Stimulated activated CD8-positive, alpha-beta memory T cell treated with anti-CD3 and anti-CD28 coated beads, Interleukin-7, amount 100 ng/mL, for 4 hours (primary cell): Measurements from ENCODE around the gene PEX3.
"Not testable (repeated sequence)": the region's sequence is repeated elsewhere in the genome, so short reads cannot be mapped to it uniquely, and the experiment has no call there.

ENCODE experiments used
- DNase-seq, 2 donors: peaks; one replicate each; pipeline ENCODE4 v3.0.0-alpha.2; 2020; ENCODE audit warnings: low read depth in 2 of 2

Gene PEX3

GRCh38 chr6:143449082-143449713 lies 1.4 kb upstream of the PEX3 start:
- no peak for DNase-seq

- no peak for DNase-seq
These were observed 722 bp upstream of the PEX3 start for GRCh38 chr6:143449714-143450452.

GRCh38 chr6:143451531-143451930 lies 926 bp downstream of the PEX3 start:
- DNase-seq, result no peak

- DNase-seq, result no peak
These were observed 7.2 kb downstream of the PEX3 start for GRCh38 chr6:143457563-143458359.

GRCh38 chr6:143465546-143465945 lies 14.9 kb downstream of the PEX3 start:
- no peak for DNase-seq

- no peak for DNase-seq
These were observed 17.4 kb downstream of the PEX3 start for GRCh38 chr6:143468026-143468425.

- not testable (repeated sequence) for DNase-seq
These were observed 18.2 kb downstream of the PEX3 start for GRCh38 chr6:143468823-143469222.

- DNase-seq, result no peak
These were observed 21.2 kb downstream of the PEX3 start for GRCh38 chr6:143471822-143472221.

- no peak for DNase-seq
These were observed 25.9 kb downstream of the PEX3 start for GRCh38 chr6:143476545-143476944.

GRCh38 chr6:143478479-143479062 lies 28.0 kb downstream of the PEX3 start:
- DNase-seq, result no peak

- DNase-seq, result no peak
These were observed 32.0 kb downstream of the PEX3 start for GRCh38 chr6:143482593-143482992.

GRCh38 chr6:143485967-143486366 lies 35.4 kb downstream of the PEX3 start:
- no peak for DNase-seq

GRCh38 chr6:143486752-143487151 lies 36.1 kb downstream of the PEX3 start:
- DNase-seq, result no peak

- DNase-seq, result no peak
These were observed 39.6 kb downstream of the PEX3 start for GRCh38 chr6:143490244-143490643.

GRCh38 chr6:143490775-143491174 lies 40.2 kb downstream of the PEX3 start:
- no peak for DNase-seq

- no peak for DNase-seq
These were observed 46.4 kb downstream of the PEX3 start for GRCh38 chr6:143496974-143497373.

- DNase-seq, result no peak
These were observed 47.8 kb downstream of the PEX3 start for GRCh38 chr6:143498428-143498827.

GRCh38 chr6:143501851-143502250 lies 51.2 kb downstream of the PEX3 start:
- no peak for DNase-seq

- DNase-seq, result no peak
These were observed 53.8 kb downstream of the PEX3 start for GRCh38 chr6:143504369-143504768.

GRCh38 chr6:143505111-143505510 lies 54.5 kb downstream of the PEX3 start:
- no peak for DNase-seq

GRCh38 chr6:143505537-143505936 lies 54.9 kb downstream of the PEX3 start:
- DNase-seq, result no peak

GRCh38 chr6:143506199-143506598 lies 55.6 kb downstream of the PEX3 start:
- DNase-seq, result no peak
